ENCODE results near the gene MAP3K20. TPM values are rescaled to one million over a fixed set of nuclear protein-coding genes. Genes with fewer than 3 reads are reported as not detected.
"Not testable (repeated sequence)": the region's sequence is repeated elsewhere in the genome, so short reads cannot be mapped to it uniquely, and the experiment has no call there.

Gene MAP3K20
- total RNA-seq, 1 donor from 2014 or later: 11.8 TPM

DNA sequence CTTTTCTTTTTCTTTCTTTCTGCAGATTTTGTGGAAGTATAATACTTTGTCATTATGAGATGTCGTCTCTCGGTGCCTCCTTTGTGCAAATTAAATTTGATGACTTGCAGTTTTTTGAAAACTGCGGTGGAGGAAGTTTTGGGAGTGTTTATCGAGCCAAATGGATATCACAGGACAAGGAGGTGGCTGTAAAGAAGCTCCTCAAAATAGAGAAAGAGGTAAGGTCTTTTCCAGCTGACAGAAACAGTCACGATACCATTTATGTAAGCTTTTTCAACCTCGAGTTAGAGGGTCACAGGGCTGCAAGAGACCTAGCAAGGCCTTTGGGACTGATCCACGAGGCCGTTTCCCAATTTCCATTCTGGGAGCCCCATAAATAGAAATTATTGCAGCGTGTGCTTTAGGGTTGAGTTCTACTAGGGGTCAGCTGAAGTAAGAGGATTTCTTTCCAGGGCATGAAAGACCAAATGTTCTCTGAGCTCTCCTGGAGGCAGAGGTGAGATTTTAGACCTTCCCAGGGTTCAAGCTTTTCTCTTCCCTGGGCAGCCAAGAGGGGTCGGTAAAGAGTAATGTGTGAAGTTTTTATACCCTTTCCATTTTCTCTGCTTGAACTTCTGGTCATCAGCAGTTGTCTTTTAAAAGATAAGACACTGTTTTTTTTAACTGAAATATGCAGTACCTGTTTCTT is 15.5 kb downstream of the MAP3K20 start:
- H3K36me3 Mint-ChIP-seq (ENCODE audit: low read depth, unreplicated experiment): no peaks in the 10 kb centered on the region
- no peaks in the 10 kb centered on the region for H3K9me3 Mint-ChIP-seq (ENCODE audit: unreplicated experiment)
- peaks cover 9% of the 10 kb centered on the region for H3K4me1 Mint-ChIP-seq (ENCODE audit: unreplicated experiment)
- peaks cover 1% of the 10 kb centered on the region for H3K27me3 Mint-ChIP-seq (ENCODE audit: unreplicated experiment)
- H3K27ac Mint-ChIP-seq (ENCODE audit: unreplicated experiment): no peak overlapping the region
- DNase-seq (ENCODE audit: low spot score): no peak
- no peak overlapping the region for H3K4me3 Mint-ChIP-seq (ENCODE audit: unreplicated experiment)
- TF ChIP-seq, protein P1, sequence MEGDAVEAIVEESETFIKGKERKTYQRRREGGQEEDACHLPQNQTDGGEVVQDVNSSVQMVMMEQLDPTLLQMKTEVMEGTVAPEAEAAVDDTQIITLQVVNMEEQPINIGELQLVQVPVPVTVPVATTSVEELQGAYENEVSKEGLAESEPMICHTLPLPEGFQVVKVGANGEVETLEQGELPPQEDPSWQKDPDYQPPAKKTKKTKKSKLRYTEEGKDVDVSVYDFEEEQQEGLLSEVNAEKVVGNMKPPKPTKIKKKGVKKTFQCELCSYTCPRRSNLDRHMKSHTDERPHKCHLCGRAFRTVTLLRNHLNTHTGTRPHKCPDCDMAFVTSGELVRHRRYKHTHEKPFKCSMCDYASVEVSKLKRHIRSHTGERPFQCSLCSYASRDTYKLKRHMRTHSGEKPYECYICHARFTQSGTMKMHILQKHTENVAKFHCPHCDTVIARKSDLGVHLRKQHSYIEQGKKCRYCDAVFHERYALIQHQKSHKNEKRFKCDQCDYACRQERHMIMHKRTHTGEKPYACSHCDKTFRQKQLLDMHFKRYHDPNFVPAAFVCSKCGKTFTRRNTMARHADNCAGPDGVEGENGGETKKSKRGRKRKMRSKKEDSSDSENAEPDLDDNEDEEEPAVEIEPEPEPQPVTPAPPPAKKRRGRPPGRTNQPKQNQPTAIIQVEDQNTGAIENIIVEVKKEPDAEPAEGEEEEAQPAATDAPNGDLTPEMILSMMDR (IDR thresholded peaks at IDR 0.05; ENCODE audit: unreplicated experiment): no peak

DNA sequence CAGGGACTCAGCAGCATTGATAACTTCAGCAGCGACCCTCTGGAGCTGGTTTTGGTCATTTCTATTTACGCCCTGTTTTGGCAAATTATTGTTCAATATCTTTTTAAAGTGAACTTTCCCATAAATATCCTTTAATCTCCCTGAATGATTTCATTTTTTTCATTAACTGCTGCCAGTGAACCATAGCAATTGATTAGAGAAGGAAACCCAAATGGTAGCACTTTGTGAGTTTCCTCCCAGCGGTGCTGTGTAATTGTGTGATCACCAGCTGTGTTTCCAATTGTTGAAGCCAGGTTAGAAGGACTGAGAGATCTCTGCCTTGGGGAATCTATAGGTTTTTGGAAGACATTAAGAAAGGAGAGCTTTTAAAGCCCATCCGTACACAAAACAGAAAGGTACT is 16.3 kb downstream of the MAP3K20 start:
- TF ChIP-seq, protein P1 (IDR thresholded peaks at IDR 0.05; ENCODE audit: unreplicated experiment): no peak
- peaks cover 1% of the 10 kb centered on the region for H3K27me3 Mint-ChIP-seq (ENCODE audit: unreplicated experiment)

DNA sequence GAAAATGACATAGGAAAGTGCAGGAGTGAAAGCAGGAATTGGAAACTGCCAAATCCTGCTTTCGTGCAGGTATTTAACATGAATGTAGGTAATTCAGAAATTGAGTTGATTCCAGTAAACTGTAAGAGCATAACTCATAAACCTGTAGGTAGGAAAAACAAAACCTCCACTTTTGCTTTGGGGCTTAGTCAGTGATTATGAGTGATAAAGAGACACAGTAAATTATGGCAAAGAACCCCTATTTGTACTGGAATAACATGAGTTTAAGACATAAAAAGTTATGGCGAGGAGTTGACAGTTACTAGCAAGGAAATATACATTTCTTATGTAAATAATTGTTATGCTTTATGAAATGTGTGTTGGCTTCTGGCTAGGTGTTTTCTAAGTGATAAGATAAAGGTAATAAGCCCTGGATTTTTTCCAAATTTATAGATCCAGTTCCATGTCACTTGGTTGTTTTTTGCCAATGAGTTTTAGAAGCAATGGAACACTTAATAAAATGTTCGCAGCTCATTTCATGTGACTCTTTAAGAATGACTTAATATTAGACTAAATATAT is 17.3 kb downstream of the MAP3K20 start:
- no peak for DNase-seq (ENCODE audit: low spot score)
- TF ChIP-seq, protein P1 (IDR thresholded peaks at IDR 0.05; ENCODE audit: unreplicated experiment): no peak
- no peak overlapping the region for H3K27ac Mint-ChIP-seq (ENCODE audit: unreplicated experiment)
- H3K36me3 Mint-ChIP-seq (ENCODE audit: low read depth, unreplicated experiment): no peaks in the 10 kb centered on the region
- H3K4me3 Mint-ChIP-seq (ENCODE audit: unreplicated experiment): no peak overlapping the region
- peaks cover 9% of the 10 kb centered on the region for H3K4me1 Mint-ChIP-seq (ENCODE audit: unreplicated experiment)
- H3K9me3 Mint-ChIP-seq (ENCODE audit: unreplicated experiment): no peaks in the 10 kb centered on the region
- H3K27me3 Mint-ChIP-seq (ENCODE audit: unreplicated experiment): peaks cover 1% of the 10 kb centered on the region

More for the DNA sequence above, 16.3 kb downstream of the MAP3K20 start:
- Mint-ChIP-seq H3K9me3 (ENCODE audit: unreplicated experiment) (no peaks in the 10 kb centered on the region), H3K36me3 (ENCODE audit: low read depth, unreplicated experiment) (no peaks in the 10 kb centered on the region), H3K27ac (ENCODE audit: unreplicated experiment) (no peak overlapping the region), H3K4me3 (ENCODE audit: unreplicated experiment) (no peak overlapping the region), H3K4me1 (ENCODE audit: unreplicated experiment) (peaks cover 9% of the 10 kb centered on the region)
- no peak for DNase-seq (ENCODE audit: low spot score)

DNA sequence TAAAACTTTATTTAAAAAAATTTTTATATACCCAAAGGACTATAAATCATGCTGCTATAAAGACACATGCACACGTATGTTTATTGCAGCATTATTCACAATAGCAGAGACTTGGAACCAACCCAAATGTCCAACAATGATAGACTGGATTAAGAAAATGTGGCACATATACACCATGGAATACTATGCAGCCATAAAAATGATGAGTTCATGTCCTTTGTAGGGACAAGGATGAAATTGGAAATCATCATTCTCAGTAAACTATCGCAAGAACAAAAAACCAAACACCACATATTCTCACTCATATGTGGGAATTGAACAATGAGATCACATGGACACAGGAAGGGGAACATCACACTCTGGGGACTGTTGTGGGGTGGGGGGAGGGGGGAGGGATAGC is 18.0 kb downstream of the MAP3K20 start:
- H3K27ac Mint-ChIP-seq (ENCODE audit: unreplicated experiment); DNase-seq (ENCODE audit: low spot score); H3K9me3 Mint-ChIP-seq (ENCODE audit: unreplicated experiment); H3K27me3 Mint-ChIP-seq (ENCODE audit: unreplicated experiment); H3K36me3 Mint-ChIP-seq (ENCODE audit: low read depth, unreplicated experiment); H3K4me1 Mint-ChIP-seq (ENCODE audit: unreplicated experiment); H3K4me3 Mint-ChIP-seq (ENCODE audit: unreplicated experiment): not testable (repeated sequence)

DNA sequence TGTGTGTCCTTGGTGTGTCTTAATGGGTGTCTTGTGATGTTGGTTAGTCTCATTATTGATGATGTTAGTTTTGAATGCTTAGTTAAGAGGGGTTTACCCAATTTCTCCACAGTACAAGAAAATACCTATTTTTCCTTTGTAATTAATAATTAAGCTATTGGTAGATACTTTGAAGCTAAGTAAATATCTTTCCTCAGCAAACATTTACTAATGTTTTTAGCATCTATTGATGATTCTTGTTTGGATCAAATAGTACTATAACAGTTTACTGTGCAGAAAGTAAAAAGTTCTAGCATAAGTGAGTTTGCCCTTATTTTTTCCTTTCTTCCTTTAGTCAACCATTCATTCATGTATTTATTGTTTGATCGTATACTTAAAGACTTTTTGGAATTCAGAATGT is 19.1 kb downstream of the MAP3K20 start:
- Mint-ChIP-seq H3K27me3 (ENCODE audit: unreplicated experiment) (peaks cover 1% of the 10 kb centered on the region), H3K4me1 (ENCODE audit: unreplicated experiment) (peaks cover 19% of the 10 kb centered on the region), H3K9me3 (ENCODE audit: unreplicated experiment) (no peaks in the 10 kb centered on the region), H3K27ac (ENCODE audit: unreplicated experiment) (no peak overlapping the region), H3K4me3 (ENCODE audit: unreplicated experiment) (no peak overlapping the region), H3K36me3 (ENCODE audit: low read depth, unreplicated experiment) (no peaks in the 10 kb centered on the region)
- no peak for DNase-seq (ENCODE audit: low spot score)
- TF ChIP-seq, protein P1 (IDR thresholded peaks at IDR 0.05; ENCODE audit: unreplicated experiment): no peak
